Caco-2 (cell line): ENCODE data around the gene UBR3. TPM values are rescaled to one million over a fixed set of nuclear protein-coding genes. Genes with fewer than 3 reads are reported as not detected.

Source experiments
- BruUV-seq: library from RNA; stranded (reverse); fragments of 400-500 nt; replicated peaks from 2 replicates; lab custom pipeline; 2021; lab: Mats Ljungman, UMichigan
- CTCF ChIA-PET: fragments of 300-600 bp; sonication (Branson Sonifier 250); formaldehyde crosslinking; loops from one replicate; lab custom pipeline; 2022; ENCODE audit warnings: antibody characterized with exemption; lab: Charles Lee
- POLR2A ChIA-PET: fragments of 300-600 bp; sonication (Branson Sonifier 250); formaldehyde crosslinking; loops from one replicate; lab custom pipeline; 2022; ENCODE audit warnings: antibody characterized with exemption; lab: Charles Lee
- DNase-seq, 2 experiments: peaks; one replicate each; pipeline versions ENCODE4 v3.0.0 to v3.0.0-alpha.2; 2020 to 2022
- H3K27me3 ChIP-seq: replicated peaks from 2 replicates; pipeline ENCODE4 v1.6.0; 2011; ENCODE audit warnings: low read length; ENCODE audit not compliant: control insufficient read depth, insufficient read depth
- H3K36me3 ChIP-seq: 2 replicates; pipeline ENCODE4 v1.5.1; 2011; ENCODE audit warnings: low read length; ENCODE audit not compliant: control insufficient read depth, insufficient read depth
- H3K4me1 ChIP-seq: fragments of 250-450 bp; sonication (Bioruptor Pico); 2 replicates; pipeline ENCODE4 v1.5.1; 2020; ENCODE audit warnings: mild to moderate bottlenecking
- H3K4me3 ChIP-seq: 2 replicates; pipeline ENCODE4 v1.5.1; 2011; ENCODE audit warnings: low read depth, mild to moderate bottlenecking, control low read depth, low read length
- H3K9me3 ChIP-seq: fragments of 250-450 bp; sonication (Bioruptor Pico); 2 replicates; pipeline ENCODE4 v1.5.1; 2020; ENCODE audit warnings: mild to moderate bottlenecking, moderate library complexity
- H3K27ac Mint-ChIP-seq: one replicate; pipeline ENCODE4 v1.8.0; 2022; ENCODE audit warnings: mixed read lengths; ENCODE audit not compliant: unreplicated experiment
- H3K27me3 Mint-ChIP-seq: one replicate; pipeline ENCODE4 v1.8.0; 2022; ENCODE audit warnings: mixed read lengths; ENCODE audit not compliant: insufficient read depth, unreplicated experiment
- H3K36me3 Mint-ChIP-seq: one replicate; pipeline ENCODE4 v1.8.0; 2022; ENCODE audit warnings: mild to moderate bottlenecking, mixed read lengths; ENCODE audit not compliant: insufficient read depth, unreplicated experiment
- H3K4me1 Mint-ChIP-seq: one replicate; pipeline ENCODE4 v1.8.0; 2022; ENCODE audit warnings: low read depth, mixed read lengths; ENCODE audit not compliant: unreplicated experiment
- H3K4me3 Mint-ChIP-seq: one replicate; pipeline ENCODE4 v1.8.0; 2022; ENCODE audit warnings: mild to moderate bottlenecking, moderate library complexity, mixed read lengths; ENCODE audit not compliant: unreplicated experiment
- H3K9me3 Mint-ChIP-seq: one replicate; pipeline ENCODE4 v1.8.0; 2022; ENCODE audit warnings: mixed read lengths; ENCODE audit not compliant: unreplicated experiment
- intact Hi-C: fragments of 100-400 bp; cut with micrococcal nuclease; formaldehyde crosslinking; loops from one replicate; pipeline ENCODE4 v1.10.0; 2022; ENCODE audit not compliant: unreplicated experiment
- total RNA-seq: library from RNA; stranded (reverse); gene quantifications from 2 replicates; pipeline ENCODE4 v1.2.3, GENCODE V29; 2022
- TF ChIP-seq, protein P1 (sequence below), 2 experiments: fragments of 200-600 bp in 1 of 2; IDR thresholded peaks; 1 replicate in 1 of 2; 2 replicates in 1 of 2; pipeline versions ENCODE4 v1.5.1 to v1.8.0; 2011 to 2022; ENCODE audit warnings: antibody characterized with exemption in 1 of 2, control low read depth in 1 of 2, inconsistent platforms in 1 of 2, low read depth in 1 of 2, low read length in 1 of 2, mild to moderate bottlenecking in 1 of 2, moderate library complexity in 1 of 2; ENCODE audit not compliant: insufficient read depth in 1 of 2, severe bottlenecking in 1 of 2, unreplicated experiment in 1 of 2

The UBR3 gene
- total RNA-seq, 1 experiment from 2014 or later, result 35.7 TPM

GRCh38 chr2:169965495-169965894, 138.2 kb downstream of the UBR3 start:
- TF ChIP-seq, protein P1, sequence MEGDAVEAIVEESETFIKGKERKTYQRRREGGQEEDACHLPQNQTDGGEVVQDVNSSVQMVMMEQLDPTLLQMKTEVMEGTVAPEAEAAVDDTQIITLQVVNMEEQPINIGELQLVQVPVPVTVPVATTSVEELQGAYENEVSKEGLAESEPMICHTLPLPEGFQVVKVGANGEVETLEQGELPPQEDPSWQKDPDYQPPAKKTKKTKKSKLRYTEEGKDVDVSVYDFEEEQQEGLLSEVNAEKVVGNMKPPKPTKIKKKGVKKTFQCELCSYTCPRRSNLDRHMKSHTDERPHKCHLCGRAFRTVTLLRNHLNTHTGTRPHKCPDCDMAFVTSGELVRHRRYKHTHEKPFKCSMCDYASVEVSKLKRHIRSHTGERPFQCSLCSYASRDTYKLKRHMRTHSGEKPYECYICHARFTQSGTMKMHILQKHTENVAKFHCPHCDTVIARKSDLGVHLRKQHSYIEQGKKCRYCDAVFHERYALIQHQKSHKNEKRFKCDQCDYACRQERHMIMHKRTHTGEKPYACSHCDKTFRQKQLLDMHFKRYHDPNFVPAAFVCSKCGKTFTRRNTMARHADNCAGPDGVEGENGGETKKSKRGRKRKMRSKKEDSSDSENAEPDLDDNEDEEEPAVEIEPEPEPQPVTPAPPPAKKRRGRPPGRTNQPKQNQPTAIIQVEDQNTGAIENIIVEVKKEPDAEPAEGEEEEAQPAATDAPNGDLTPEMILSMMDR (IDR thresholded peaks at IDR 0.05; ENCODE audit: insufficient read depth in 1 of 2, low read depth in 1 of 2, low read length in 1 of 2, severe bottlenecking in 1 of 2, unreplicated experiment in 1 of 2), result no peak
- H3K4me3 ChIP-seq, result no peak overlapping the region
- Mint-ChIP-seq H3K4me3 (no peak overlapping the region), H3K27me3 (no peaks in the 10 kb centered on the region), H3K9me3 (no peaks in the 10 kb centered on the region), H3K36me3 (peaks cover 10% of the 10 kb centered on the region), H3K4me1 (no peaks in the 10 kb centered on the region), H3K27ac (no peak overlapping the region)
- CTCF ChIA-PET, result no interaction called here
- no peak for DNase-seq
- POLR2A ChIA-PET, result no interaction called here
- intact Hi-C loops, result no loop called here
- no peaks in the 10 kb centered on the region; the same call in 1 of the 2 replicates for H3K9me3 ChIP-seq
- H3K4me1 ChIP-seq, result no peaks in the 10 kb centered on the region
- H3K27me3 ChIP-seq, result no peaks in the 10 kb centered on the region
- H3K36me3 ChIP-seq, result no peaks in the 10 kb centered on the region
- no TSS peak for BruUV-seq

DNA sequence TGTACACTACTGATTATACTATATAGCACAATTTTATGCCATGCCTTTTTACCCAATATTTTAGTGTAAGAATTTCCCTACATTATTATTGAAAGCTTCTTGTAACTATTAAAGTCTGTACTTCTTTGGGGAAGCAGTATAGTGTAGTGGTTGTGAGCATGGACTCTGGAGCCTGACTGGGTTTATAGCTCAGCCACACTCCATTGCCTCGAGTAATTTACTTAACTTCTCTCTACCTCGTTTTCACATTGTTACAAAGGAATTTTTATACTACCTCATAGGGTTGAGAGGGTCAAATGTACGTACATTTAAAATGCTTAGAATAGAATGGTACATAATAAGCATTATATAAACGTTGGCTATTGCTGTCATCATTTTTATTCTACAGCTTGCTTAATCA, 139.2 kb downstream of the UBR3 start:
- Histone ChIP-seq H3K9me3 (no peaks in the 10 kb centered on the region; the same call in 1 of the 2 replicates), H3K36me3 (no peaks in the 10 kb centered on the region), H3K27me3 (no peaks in the 10 kb centered on the region), H3K4me1 (no peaks in the 10 kb centered on the region), H3K4me3 (no peak overlapping the region)
- intact Hi-C loops, result no loop called here
- no TSS peak for BruUV-seq
- H3K27ac Mint-ChIP-seq, result no peak overlapping the region
- TF ChIP-seq, protein P1 (IDR thresholded peaks at IDR 0.05; ENCODE audit: insufficient read depth in 1 of 2, low read depth in 1 of 2, low read length in 1 of 2, severe bottlenecking in 1 of 2, unreplicated experiment in 1 of 2), result no peak
- ChIA-PET POLR2A (no interaction called here), CTCF (no interaction called here)
- H3K9me3 Mint-ChIP-seq, result no peaks in the 10 kb centered on the region
- no peaks in the 10 kb centered on the region for H3K4me1 Mint-ChIP-seq
- H3K27me3 Mint-ChIP-seq, result no peaks in the 10 kb centered on the region
- DNase-seq, result no peak
- H3K36me3 Mint-ChIP-seq, result peaks cover 7% of the 10 kb centered on the region
- H3K4me3 Mint-ChIP-seq, result no peak overlapping the region

DNA sequence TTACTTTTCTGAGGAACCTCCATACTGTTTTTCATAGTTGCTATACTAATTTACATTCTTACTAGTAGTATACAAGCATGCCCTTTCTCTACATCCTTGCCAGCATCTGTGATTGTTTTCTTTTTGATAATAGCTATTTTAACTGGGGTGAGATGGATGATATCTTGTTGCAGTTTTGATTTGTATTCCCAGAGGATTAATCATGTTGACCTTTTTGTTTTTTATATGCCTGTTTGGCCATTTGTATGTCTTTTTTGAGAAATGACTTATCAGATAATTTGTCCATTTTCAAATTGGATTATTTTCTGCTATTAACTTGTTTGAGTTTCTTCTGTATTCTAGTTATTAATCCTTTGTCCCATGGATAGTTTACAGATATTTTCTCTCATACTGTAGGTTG, 141.5 kb downstream of the UBR3 start:
- no TSS peak for BruUV-seq
- ChIA-PET CTCF (no interaction called here), POLR2A (no interaction called here)
- H3K4me3 Mint-ChIP-seq, result no peak overlapping the region
- no peaks in the 10 kb centered on the region for H3K4me1 Mint-ChIP-seq
- peaks cover 7% of the 10 kb centered on the region for H3K36me3 Mint-ChIP-seq
- intact Hi-C loops, result no loop called here
- Histone ChIP-seq H3K27me3 (no peaks in the 10 kb centered on the region), H3K9me3 (no peaks in the 10 kb centered on the region; the same call in 1 of the 2 replicates), H3K4me1 (no peaks in the 10 kb centered on the region), H3K4me3 (no peak overlapping the region), H3K36me3 (no peaks in the 10 kb centered on the region)
- TF ChIP-seq, protein P1 (IDR thresholded peaks at IDR 0.05; ENCODE audit: insufficient read depth in 1 of 2, low read depth in 1 of 2, low read length in 1 of 2, severe bottlenecking in 1 of 2, unreplicated experiment in 1 of 2), result no peak
- no peaks in the 10 kb centered on the region for H3K27me3 Mint-ChIP-seq
- no peak for DNase-seq
- no peaks in the 10 kb centered on the region for H3K9me3 Mint-ChIP-seq
- H3K27ac Mint-ChIP-seq, result no peak overlapping the region
